ENCODE data around the gene NR2F1-AS1.

The NR2F1-AS1 gene

GRCh38 chr5:93378073-93378472, 202.9 kb downstream of the NR2F1-AS1 start:
- DNase-seq: no peak

GRCh38 chr5:93371893-93372292, 209.1 kb downstream of the NR2F1-AS1 start:
- no peak for DNase-seq

DNA sequence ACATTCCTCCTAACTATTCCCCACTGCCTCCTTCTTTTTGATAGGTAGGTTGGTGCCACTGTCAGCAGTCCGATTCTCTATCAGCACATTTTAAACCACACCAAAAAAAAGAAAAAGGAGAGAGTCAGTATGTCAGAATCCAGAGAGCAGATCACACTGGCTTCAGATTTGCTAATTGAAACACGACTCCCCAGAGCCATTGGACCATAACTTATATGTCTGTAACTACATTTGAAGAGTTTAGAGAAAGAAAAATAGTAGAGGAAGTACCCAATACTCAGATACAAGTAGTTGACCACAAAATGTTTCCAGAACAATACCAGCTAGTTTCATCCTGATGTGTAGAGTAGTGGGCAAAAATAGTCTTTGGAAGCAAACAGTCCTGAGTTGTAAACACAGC, 216.6 kb downstream of the NR2F1-AS1 start:
- no peak for DNase-seq

- no peak for DNase-seq
These were observed 220.5 kb downstream of the NR2F1-AS1 start for GRCh38 chr5:93360436-93361088.

- DNase-seq: no peak
These were observed 221.1 kb downstream of the NR2F1-AS1 start for GRCh38 chr5:93359960-93360305.
